NCI-H526 (cell line): ENCODE measurements around the gene TRIP13.
"Not testable (repeated sequence)": the region's sequence is repeated elsewhere in the genome, so short reads cannot be mapped to it uniquely, and the experiment has no call there.

Experiments used
- DNase-seq, 2 experiments: peaks; one replicate each; lab custom pipeline; 2025; lab: John Stamatoyannopoulos, UW

TRIP13 gene

GRCh38 chr5:872301-872700 lies 20.4 kb upstream of the TRIP13 start:
- no peak for DNase-seq

- no peak for DNase-seq
Measured at GRCh38 chr5:873328-873727, 19.4 kb upstream of the TRIP13 start.

DNA sequence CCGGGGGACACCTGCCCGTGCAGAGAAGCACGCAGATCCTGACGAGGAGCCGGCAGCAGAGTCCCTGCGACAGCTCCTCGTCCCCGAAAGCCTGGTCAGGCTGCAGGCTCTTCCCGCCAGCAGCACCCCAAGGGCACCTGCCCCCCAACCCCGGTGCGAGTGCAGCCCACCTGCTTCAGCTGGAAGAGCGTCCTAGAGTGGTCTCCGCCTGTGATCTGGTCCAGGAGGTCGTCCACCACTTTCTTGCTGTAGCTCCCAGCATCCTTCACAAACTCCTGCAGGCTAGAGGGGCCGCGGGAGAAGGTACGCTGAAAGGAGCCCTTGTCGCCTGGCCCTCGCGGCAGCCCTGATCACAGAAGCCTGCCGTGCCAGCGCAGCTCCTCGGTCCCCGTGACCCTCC lies 16.8 kb upstream of the TRIP13 start:
- no peak for DNase-seq

- no peak for DNase-seq
Measured at GRCh38 chr5:876398-877365, 16.0 kb upstream of the TRIP13 start.

GRCh38 chr5:878125-878524 lies 14.6 kb upstream of the TRIP13 start:
- no peak for DNase-seq

DNA sequence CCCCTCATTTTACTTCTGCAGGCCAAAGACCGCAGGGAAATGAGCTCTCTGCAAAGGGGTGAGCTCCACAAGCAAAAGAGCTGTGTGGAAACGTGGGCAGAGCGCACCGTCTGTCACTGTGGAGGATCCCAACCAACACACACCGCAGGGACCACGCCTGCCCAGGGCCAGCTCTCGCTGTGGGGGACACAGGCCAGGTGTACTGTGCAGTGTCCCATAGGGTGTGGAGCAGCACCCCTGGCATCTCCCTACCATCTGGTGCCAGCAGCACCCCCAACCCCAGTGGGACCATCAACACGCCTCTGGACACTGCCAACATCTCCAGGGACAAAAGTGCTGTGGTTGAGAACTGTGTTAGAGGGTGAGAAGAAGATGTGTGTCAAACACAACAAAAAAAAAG lies 14.0 kb upstream of the TRIP13 start:
- DNase-seq, result not testable (repeated sequence)

GRCh38 chr5:880816-881550 lies 11.7 kb upstream of the TRIP13 start:
- DNase-seq, result no peak

- DNase-seq, result no peak
Measured at GRCh38 chr5:881551-881935, 11.1 kb upstream of the TRIP13 start.

DNA sequence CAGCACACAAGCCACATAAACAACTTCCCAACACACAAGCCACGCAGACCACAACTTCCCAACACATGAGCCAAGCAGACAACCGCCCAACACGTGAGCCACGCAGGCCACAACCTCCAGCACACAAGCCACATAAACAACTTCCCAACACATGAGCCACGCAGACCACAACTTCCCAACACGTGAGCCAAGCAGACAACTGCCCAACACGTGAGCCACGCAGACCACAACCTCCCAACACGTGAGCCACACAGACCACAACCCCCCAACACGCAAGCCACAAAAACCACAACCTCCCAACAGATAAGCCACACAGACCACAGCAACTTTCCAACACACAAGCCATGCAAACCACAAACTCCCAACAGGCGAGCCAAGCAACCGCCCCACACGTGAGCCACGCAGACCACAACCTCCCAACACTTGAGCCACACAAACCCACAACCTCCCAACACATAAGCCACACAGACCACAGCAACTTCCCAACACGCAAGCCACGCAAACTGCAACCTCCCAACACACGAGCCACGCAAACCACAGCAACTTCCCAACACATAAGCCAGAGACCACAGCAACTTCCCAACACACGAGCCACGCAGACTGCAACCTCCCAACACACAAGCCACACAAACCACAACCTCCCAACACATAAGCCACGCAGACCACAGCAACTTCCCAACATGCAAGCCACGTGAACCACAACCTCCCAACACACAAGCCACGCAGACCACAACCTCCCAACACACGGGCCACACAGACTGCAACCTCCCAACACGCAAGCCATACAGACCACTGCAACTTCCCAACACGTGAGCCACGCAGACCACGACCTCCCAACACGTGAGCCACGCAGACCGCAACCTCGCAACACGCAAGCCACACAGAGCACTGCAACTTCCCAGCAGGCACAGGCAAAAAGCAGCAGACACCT lies 10.2 kb upstream of the TRIP13 start:
- DNase-seq, result no peak

DNA sequence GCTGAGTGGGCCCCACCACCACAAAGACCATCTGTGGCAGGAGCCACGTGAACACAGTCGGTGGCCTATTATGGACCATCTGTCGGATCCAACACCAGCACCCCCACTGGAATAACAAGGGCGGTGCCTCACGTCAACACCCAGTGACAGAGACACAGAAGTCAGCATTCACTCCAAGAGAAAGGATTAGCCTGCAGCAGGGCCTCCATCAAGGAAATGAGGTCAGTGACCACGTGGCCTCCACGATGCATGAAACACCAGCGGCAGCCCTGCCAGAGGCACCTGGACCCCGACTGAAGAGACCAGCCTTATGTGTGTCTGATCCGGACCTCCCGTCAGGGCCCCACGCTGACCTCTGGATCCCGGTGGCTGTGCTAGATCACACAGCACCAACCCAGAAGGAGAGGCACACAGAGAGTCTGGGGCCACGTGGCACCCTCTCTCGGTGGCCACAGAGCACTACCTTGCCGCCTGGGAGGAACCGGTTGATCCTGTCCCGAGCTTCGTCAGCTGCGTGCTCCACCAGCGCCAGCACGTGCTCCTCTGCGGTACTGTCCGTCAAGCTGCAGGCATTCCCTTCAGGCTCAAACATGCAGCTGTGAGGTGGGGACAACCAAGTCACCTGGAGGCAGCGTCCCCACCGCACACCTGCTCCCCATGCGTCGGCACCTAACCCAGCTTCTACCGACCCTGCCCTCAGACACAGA lies 9.1 kb upstream of the TRIP13 start:
- DNase-seq, result no peak

DNA sequence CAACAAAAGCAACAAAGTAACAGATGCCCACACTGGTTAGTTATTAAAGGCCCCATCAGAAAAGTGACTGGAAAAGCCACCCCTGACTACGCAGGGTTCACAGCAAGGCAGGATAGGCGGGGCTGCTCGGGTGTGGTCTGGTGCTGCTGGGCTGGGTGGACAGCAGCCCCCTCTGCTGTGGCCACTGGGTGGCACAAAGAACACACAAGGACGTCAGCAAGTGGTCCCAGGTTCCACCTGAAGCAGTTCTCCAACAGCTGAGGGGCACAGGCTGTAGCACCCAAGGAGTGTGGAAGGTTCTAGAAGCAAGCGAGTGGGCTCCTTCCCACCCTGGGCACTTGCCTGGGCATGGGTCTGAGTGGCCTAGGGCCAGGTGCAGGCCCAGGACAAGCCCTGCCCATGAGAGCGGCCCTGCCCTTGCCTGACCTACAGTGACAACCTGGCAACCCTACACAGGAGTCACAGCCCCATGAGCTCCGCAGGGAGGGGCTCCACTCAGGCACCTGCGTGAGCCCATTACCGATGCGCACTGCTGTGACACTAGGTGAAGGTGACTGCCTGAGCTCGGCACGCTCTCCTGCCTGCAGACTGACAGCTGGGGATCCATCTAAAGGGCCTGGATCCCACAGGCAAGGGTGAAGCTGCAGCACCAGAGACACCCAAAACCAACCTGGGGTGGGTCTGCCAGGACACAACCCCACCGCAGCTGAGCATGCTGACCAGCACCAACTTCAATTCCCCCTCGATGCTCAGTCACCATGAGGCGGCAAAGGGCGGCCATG lies 8.1 kb upstream of the TRIP13 start:
- no peak for DNase-seq

GRCh38 chr5:885127-885442 lies 7.6 kb upstream of the TRIP13 start:
- DNase-seq, result no peak

DNA sequence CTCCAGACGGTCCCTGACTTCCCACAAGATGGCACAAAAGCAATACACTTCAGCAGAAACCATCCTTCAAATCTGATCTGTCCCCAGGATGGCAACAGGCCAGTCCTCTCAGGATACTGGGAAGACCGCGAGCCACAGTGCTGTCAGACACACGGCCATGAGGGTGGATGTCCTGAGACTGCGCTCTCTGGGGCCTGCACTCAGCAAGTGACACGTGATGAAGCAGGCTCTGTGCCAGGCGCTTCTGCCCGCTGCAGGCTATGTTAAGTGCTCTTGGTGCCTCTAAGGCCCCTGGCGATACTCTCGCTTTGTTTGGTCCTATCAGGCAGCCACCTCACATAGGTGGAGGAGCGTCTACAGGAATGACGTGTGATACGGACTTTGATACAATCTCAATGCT lies 7.2 kb upstream of the TRIP13 start:
- no peak for DNase-seq

DNA sequence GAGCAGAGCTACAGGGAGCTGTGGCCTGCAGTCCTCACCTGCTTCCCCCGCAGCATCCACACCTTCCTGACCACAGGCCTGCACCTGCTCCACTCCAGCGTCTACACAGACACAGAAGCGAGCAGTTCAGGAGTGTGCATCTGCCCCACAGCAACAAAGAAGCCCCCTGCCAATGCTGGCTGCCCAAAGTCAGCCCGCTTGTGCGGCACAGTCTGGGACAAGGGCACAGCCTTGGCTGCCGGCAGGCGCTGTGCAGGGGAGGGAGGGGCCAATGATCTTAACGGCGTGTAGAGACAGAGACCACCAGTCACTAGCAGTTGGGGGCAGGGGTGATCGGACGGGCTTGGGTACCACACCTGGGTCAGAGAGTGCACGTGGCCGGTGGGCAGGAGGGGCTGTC lies 6.6 kb upstream of the TRIP13 start:
- DNase-seq, result no peak

DNA sequence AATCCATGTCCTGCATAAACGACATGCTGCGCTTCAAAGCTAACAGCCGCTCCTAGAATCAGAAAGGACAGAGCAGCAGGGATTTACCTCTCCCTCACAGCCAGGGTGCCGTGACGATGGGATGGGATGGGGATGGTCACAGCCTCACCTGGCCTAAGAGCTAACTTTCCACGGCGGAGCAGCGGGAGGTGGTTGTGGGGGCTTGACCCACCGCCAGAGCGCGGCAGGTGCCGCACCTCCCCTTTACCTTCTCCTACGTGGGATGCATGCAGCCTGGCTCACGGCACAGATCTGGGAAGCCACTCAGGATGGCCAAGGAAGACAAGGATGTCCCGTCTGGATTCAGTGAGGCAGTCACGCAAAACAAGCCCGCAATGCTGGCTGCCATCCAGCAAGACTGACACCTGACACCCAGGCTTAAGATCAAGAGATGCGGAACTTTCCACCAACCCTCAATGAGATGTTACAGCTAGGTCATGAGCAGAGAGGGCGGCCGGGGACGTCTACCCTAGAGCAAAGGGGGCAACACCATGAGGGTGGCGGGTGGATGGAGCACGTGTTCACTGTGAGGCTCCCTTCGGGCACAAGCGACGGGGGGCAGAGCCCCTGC lies 5.9 kb upstream of the TRIP13 start:
- DNase-seq, result no peak

DNA sequence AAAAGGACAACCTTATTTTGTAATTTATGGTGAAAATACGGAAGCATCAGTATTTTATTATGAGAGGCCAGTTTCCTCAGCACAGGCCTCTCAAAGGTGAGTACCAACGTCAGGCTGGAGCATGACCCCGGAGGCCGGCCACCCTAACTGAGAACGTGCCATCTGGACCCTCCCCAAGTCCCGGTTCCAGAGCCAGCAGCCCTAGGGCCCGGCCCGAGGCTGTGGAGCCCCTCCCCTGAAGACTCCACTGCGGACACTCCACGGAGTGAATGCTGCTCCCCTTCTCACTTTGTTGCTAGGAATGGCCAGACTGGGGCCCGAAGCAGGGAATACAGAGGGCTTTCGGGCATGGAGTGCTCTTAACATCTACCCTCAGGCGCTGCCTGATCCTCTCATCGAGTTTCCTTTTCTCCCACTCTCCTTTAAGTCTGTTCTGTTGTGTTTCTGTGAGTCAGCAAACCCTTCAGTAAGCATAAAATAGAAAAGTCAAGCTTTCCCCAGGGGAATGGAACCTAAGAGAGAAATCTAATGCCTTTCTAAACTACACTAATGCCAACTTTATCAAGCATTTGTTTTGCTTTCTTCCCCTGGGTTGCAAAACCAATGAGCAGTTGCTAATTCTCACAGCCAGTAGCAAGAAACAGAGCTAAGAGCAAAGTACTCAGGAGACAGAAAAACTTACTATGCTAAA lies 4.6 kb upstream of the TRIP13 start:
- no peak for DNase-seq

DNA sequence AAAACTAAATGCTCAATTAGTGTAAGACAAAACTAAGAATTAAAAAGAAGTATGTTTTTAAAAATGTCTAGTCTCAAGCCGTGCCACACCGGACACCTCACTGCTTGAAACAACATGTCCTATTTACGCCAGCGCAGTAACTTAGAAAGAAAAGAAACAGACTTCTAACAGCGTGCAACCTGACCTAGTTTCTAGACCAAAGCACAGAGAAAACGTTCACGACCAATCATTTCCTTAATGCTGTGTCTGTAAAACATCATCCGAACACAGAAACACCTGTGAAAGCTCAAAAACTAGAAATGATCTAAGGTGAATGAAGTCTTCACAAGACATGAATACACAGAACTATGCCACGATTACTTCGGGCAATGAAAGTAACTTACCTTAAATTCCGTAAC lies 4.0 kb upstream of the TRIP13 start:
- no peak for DNase-seq

- DNase-seq, result no peak
Measured at GRCh38 chr5:889075-889710, 3.5 kb upstream of the TRIP13 start.

GRCh38 chr5:891117-891836 lies 1.4 kb upstream of the TRIP13 start:
- peak; percentile 24 to 72 for DNase-seq
